ENCODE measurements around the gene IGSF3. TPM values are rescaled to one million over a fixed set of nuclear protein-coding genes. Genes with fewer than 3 reads are reported as not detected.
"Not testable (repeated sequence)": the region's sequence is repeated elsewhere in the genome, so short reads cannot be mapped to it uniquely, and the experiment has no call there.

IGSF3 gene
- total RNA-seq, 2 donors from 2014 or later = 1.5 to 8.0 TPM

DNA sequence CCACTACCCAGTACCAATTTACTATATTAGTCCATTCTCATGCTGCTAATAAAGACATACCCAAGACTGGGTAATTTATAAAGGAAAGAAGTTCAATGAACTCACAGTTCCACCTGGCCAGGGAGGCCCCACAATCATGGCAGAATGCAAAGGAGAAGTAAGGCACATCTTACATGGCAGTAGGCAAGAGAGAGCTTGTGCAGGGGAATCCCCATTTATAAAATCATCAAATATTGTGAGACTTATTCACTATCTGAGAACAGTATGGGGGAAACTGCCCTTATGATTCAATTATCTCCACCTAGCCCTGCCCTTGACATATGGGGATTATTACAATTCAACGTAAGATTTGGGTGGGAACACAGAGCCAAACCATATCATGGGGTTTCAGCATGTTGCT, 103.1 kb downstream of the IGSF3 start:
- peaks cover 7 to 17% of the 10 kb centered on the region in 2 donors for H3K4me1 ChIP-seq (ENCODE audit: control insufficient read depth in 1 of 2, low read depth in 2 of 2)
- H3K27me3 ChIP-seq (replicated peaks; ENCODE audit: insufficient read depth) = no peaks in the 10 kb centered on the region
- H3K27ac ChIP-seq = no peak overlapping the region
- no peak overlapping the region for H3K4me3 ChIP-seq
- no peaks in the 10 kb centered on the region for H3K36me3 ChIP-seq
- no peak for DNase-seq (ENCODE audit: low spot score)
- no peaks in the 10 kb centered on the region for H3K9me3 ChIP-seq
- TF ChIP-seq, protein P1, sequence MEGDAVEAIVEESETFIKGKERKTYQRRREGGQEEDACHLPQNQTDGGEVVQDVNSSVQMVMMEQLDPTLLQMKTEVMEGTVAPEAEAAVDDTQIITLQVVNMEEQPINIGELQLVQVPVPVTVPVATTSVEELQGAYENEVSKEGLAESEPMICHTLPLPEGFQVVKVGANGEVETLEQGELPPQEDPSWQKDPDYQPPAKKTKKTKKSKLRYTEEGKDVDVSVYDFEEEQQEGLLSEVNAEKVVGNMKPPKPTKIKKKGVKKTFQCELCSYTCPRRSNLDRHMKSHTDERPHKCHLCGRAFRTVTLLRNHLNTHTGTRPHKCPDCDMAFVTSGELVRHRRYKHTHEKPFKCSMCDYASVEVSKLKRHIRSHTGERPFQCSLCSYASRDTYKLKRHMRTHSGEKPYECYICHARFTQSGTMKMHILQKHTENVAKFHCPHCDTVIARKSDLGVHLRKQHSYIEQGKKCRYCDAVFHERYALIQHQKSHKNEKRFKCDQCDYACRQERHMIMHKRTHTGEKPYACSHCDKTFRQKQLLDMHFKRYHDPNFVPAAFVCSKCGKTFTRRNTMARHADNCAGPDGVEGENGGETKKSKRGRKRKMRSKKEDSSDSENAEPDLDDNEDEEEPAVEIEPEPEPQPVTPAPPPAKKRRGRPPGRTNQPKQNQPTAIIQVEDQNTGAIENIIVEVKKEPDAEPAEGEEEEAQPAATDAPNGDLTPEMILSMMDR (IDR thresholded peaks at IDR 0.05) = no peak
- no peak for ATAC-seq (ENCODE audit: insufficient number of reproducible peaks, low FRiP score, low read depth)

DNA sequence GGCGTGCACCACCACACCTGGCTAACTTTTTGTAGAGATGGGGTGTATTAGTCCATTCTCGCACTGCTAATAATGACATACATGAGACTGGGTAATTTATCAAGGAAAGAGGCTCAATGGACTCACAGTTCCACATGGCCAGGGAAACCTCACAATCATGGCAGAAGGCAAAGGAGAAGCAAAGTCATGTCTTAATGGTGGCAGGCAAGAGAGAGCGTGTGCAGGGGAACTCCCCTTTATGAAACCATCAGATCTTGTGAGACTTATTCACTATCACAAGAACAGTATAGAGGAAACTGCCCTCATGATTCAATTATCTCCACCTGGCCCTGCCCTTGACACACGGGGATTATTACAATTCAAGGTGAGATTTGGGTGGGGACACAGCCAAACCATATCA, 105.1 kb downstream of the IGSF3 start:
- ATAC-seq (ENCODE audit: insufficient number of reproducible peaks, low FRiP score, low read depth); H3K9me3 ChIP-seq; H3K27me3 ChIP-seq (replicated peaks; ENCODE audit: insufficient read depth); H3K4me3 ChIP-seq; H3K4me1 ChIP-seq (ENCODE audit: control insufficient read depth in 1 of 2, low read depth in 2 of 2); DNase-seq (ENCODE audit: low spot score); H3K36me3 ChIP-seq; H3K27ac ChIP-seq: not testable (repeated sequence)

DNA sequence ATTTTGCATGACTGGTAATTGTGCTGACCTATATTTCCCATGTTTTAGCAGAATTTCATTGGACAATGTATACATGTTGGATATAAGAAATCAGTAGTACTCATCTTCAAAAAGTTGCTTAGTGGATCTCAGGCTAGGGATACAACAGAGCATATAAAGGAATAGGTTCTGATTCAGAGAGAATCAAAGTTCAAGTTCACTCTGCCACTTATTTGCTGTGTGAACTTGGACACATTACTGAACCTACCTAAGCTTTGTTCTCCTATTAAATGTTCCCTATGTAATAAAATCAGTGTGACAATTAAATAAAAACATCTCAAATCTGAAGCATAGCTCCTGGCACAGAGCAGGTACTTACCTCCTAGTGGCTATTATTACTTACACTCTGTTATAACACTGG, 106.0 kb downstream of the IGSF3 start:
- Histone ChIP-seq H3K4me3 (no peak overlapping the region), H3K4me1 (ENCODE audit: control insufficient read depth in 1 of 2, low read depth in 2 of 2) (peaks cover 3 to 7% of the 10 kb centered on the region in 2 donors), H3K27ac (no peak overlapping the region), H3K36me3 (no peaks in the 10 kb centered on the region), H3K9me3 (no peaks in the 10 kb centered on the region), H3K27me3 (replicated peaks; ENCODE audit: insufficient read depth) (no peaks in the 10 kb centered on the region)
- ATAC-seq (ENCODE audit: insufficient number of reproducible peaks, low FRiP score, low read depth) = no peak
- TF ChIP-seq, protein P1 (IDR thresholded peaks at IDR 0.05) = no peak
- DNase-seq (ENCODE audit: low spot score) = no peak

DNA sequence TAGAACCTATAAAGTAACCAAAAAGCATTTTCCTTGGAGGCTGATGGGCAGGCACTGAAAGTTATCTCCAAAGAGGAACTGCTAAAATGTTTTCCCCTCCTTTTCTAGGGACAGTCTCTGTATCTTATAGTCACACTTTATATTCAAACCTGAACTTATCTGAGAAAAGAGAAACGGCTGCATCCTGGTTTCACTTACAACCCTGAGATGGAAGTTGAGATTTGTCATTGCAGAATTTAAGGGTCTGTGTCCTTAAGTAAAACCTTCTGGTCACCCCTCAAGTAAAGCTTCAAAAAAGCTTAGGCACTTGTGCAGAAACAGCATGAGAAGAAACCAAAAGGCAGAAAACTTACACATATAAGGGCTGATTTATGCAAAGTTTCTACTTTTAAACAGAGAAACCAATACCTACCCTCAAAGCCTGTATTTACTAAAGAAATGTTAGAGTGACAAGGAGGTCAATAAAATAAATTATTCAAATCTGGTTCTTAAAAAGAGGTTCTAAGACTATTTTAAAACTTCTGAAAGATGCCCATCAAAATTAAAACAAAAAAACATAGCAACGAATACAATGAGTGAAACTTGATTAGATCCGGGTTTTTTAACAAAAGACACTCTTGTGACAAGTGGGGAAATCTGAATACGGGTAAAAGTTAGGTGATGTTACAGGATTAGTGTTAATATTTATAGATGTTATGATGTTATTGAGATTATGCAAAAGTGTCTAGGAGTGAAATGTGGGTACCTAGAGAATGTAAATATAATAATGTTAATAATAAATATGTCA, 106.6 kb downstream of the IGSF3 start:
- DNase-seq (ENCODE audit: low spot score) (no peak), ATAC-seq (ENCODE audit: insufficient number of reproducible peaks, low FRiP score, low read depth) (no peak)
- TF ChIP-seq, protein P1 (IDR thresholded peaks at IDR 0.05) = no peak
- Histone ChIP-seq H3K9me3 (no peaks in the 10 kb centered on the region), H3K27ac (no peak overlapping the region), H3K4me1 (ENCODE audit: control insufficient read depth in 1 of 2, low read depth in 2 of 2) (peaks cover 9 to 10% of the 10 kb centered on the region in 2 donors), H3K27me3 (replicated peaks; ENCODE audit: insufficient read depth) (no peaks in the 10 kb centered on the region), H3K4me3 (no peak overlapping the region), H3K36me3 (no peaks in the 10 kb centered on the region)

DNA sequence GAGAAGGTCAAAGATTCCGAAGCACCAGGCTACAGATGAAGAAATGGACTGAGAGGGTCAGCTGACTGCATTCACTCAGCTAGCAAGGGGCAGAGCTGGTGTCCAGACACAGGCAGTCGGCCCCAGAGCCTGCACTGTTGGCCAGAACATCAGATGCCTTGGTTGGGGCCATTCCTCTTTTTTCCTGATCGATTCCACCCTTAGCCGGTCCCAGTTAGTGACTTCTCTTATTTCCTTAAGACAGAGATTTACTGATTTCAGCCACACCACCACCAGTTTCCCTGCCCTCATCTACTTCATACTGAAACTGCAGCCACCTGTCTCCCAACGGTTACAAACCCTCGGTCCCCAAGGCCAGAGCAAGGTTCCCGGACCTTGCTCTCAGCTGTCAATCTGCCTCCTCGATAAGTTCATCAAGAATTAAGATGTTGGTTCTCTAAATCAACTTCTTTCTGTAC, 108.2 kb downstream of the IGSF3 start:
- Histone ChIP-seq H3K36me3 (no peaks in the 10 kb centered on the region), H3K27ac (no peak overlapping the region), H3K4me3 (no peak overlapping the region), H3K4me1 (ENCODE audit: control insufficient read depth in 1 of 2, low read depth in 2 of 2) (peaks cover 16 to 20% of the 10 kb centered on the region in 2 donors), H3K27me3 (replicated peaks; ENCODE audit: insufficient read depth) (no peaks in the 10 kb centered on the region), H3K9me3 (no peaks in the 10 kb centered on the region)
- ATAC-seq (ENCODE audit: insufficient number of reproducible peaks, low FRiP score, low read depth) = no peak
- no peak for DNase-seq (ENCODE audit: low spot score)
- TF ChIP-seq, protein P1 (IDR thresholded peaks at IDR 0.05) = no peak
